RKO (cell line): Measurements from ENCODE around the gene RRM1.

Experiments
- DNase-seq: peaks from one replicate; pipeline ENCODE4 v3.0.0-alpha.2; 2016; ENCODE audit warnings: low spot score

The RRM1 gene

DNA sequence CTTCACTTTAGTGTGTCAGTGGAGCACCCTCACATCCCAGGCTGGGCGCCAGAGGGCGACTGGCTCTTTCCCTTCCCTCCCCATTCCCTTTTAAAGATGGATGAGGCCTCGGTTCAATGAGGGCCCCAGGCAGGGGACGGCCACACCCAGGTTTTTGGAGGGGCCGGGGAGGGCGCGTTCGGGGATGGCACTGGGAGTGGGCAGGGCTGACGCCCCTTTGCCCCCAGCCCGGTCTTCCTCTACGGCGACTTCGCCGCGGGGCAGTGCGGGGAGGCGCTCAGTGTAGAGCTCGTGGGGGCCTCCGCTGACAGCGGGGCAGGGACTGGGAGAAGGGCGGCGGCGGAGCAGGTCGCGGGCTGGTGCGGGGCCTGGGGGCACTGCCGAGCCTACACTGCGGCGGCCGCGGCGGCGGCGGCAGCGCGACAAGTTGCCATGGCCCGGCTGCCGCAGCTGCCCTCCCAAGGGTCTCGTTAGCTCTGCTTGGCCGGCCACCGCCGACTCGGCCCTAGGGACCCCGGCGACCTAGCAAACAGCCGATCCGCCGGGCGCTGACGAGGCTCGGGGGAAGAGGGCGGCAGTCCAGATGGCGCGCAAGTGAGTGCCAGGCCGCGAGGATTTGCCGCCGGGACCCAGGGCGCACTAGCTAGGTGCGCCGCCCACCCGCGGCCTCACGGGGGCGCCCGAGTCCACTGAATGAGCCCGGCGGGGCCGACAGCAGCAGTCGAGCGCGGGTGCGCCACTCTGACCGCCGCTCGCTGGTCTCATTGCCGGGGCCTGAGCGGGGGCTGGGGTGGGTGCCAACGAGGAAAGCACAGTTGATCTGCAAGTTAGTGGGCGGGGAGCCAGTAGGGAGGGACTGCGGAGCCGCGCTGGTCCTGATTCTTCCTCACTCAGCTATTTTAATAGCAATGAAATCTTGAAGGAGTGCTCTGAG, 92.7 kb downstream of the RRM1 start:
- peak; percentile 63 for DNase-seq
